PFSK-1 (cell line): Measurements from ENCODE around the gene SH3GL1.

Experiments used
- FOXP2 ChIP-seq: optimal IDR thresholded peaks from 2 replicates; pipeline ENCODE3; 2011; ENCODE audit warnings: borderline replicate concordance, control low read depth, inconsistent platforms; ENCODE audit not compliant: insufficient read depth; ENCODE audit errors: extremely low read length, extremely low read depth
- POLR2AphosphoS5 ChIP-seq: IDR thresholded peaks from 2 replicates; pipeline ENCODE4 v1.6.1; 2012; ENCODE audit warnings: low read depth, mild to moderate bottlenecking, control low read depth, low read length, moderate library complexity
- SIN3A ChIP-seq: IDR thresholded peaks from 2 replicates; pipeline ENCODE4 v1.6.1; 2012; ENCODE audit warnings: mild to moderate bottlenecking, low read length, moderate library complexity, borderline replicate concordance; ENCODE audit not compliant: insufficient read depth
- TAF1 ChIP-seq: IDR thresholded peaks from 2 replicates; pipeline ENCODE4 v1.6.1; 2012; ENCODE audit warnings: low read length, control low read depth, borderline replicate concordance; ENCODE audit not compliant: insufficient read depth
- TF ChIP-seq, protein P1 (sequence below), 2 experiments: IDR thresholded peaks; 2 replicates each; pipeline versions ENCODE4 v1.6.1 to v1.8.0; 2011 to 2012; ENCODE audit warnings: low read depth in 2 of 2, low read length in 2 of 2, control low read depth in 1 of 2, inconsistent platforms in 1 of 2, mild to moderate bottlenecking in 1 of 2, moderate library complexity in 1 of 2; ENCODE audit not compliant: insufficient read depth in 1 of 2

GRCh38 chr19:4393947-4394590 is 6.3 kb downstream of the SH3GL1 start:
- TF ChIP-seq POLR2AphosphoS5: no peak
- TF ChIP-seq, protein P1, sequence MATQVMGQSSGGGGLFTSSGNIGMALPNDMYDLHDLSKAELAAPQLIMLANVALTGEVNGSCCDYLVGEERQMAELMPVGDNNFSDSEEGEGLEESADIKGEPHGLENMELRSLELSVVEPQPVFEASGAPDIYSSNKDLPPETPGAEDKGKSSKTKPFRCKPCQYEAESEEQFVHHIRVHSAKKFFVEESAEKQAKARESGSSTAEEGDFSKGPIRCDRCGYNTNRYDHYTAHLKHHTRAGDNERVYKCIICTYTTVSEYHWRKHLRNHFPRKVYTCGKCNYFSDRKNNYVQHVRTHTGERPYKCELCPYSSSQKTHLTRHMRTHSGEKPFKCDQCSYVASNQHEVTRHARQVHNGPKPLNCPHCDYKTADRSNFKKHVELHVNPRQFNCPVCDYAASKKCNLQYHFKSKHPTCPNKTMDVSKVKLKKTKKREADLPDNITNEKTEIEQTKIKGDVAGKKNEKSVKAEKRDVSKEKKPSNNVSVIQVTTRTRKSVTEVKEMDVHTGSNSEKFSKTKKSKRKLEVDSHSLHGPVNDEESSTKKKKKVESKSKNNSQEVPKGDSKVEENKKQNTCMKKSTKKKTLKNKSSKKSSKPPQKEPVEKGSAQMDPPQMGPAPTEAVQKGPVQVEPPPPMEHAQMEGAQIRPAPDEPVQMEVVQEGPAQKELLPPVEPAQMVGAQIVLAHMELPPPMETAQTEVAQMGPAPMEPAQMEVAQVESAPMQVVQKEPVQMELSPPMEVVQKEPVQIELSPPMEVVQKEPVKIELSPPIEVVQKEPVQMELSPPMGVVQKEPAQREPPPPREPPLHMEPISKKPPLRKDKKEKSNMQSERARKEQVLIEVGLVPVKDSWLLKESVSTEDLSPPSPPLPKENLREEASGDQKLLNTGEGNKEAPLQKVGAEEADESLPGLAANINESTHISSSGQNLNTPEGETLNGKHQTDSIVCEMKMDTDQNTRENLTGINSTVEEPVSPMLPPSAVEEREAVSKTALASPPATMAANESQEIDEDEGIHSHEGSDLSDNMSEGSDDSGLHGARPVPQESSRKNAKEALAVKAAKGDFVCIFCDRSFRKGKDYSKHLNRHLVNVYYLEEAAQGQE (IDR thresholded peaks at IDR 0.05; ENCODE audit: insufficient read depth in 1 of 2, low read depth in 2 of 2, low read length in 2 of 2): no peak
- TF ChIP-seq SIN3A: no peak
- TF ChIP-seq TAF1: no peak
- TF ChIP-seq FOXP2: no peak
